Gastrocnemius medialis (tissue), 4 donors: ENCODE measurements around the gene COL11A2.

ENCODE experiments used
- CTCF ChIP-seq, 5 experiments: fragments of 450-650 bp in 3 of 5; fragments of 200-600 bp in 2 of 5; sonication (generic) in 2 of 5; IDR thresholded peaks in 4 of 5; conservative IDR thresholded peaks in 1 of 5; 1 replicate in 4 of 5; 2 replicates in 1 of 5; pipeline ENCODE4 v1.5.1; 2016 to 2019; ENCODE audit warnings: antibody characterized with exemption in 5 of 5, mild to moderate bottlenecking in 3 of 5, moderate library complexity in 3 of 5
- POLR2A ChIP-seq, 2 donors: fragments of 450-650 bp; IDR thresholded peaks; one replicate each; pipeline ENCODE4 v1.6.1; 2017; ENCODE audit warnings: antibody characterized with exemption in 2 of 2, mild to moderate bottlenecking in 2 of 2, moderate library complexity in 2 of 2

- TF ChIP-seq CTCF (IDR thresholded peaks at IDR 0.05 in 4 of 5, conservative IDR thresholded peaks at IDR 0.05 in 1 of 5): no peak
- TF ChIP-seq POLR2A (IDR thresholded peaks at IDR 0.05): no peak
Measured at GRCh38 chr6:33164665-33165373, 27.4 kb downstream of the COL11A2 start.
